Measurements from ENCODE around the gene SYT14. TPM values are rescaled to one million over a fixed set of nuclear protein-coding genes. Genes with fewer than 3 reads are reported as not detected.

The SYT14 gene
- polyA plus RNA-seq, 3 donors: not detected

GRCh38 chr1:209936125-209936524 lies 1.9 kb upstream of the SYT14 start:
- peaks cover 31 to 37% of the 10 kb centered on the region in 2 donors for H3K27me3 ChIP-seq (ENCODE audit: control insufficient read depth in 2 of 2, insufficient read depth in 2 of 2, low read length in 2 of 2)
- no peaks in the 10 kb centered on the region for H3K36me3 ChIP-seq (replicated peaks in 1 of 2; ENCODE audit: control insufficient read depth in 1 of 2, insufficient read depth in 2 of 2, low read length in 2 of 2)
- TF ChIP-seq CTCF (IDR thresholded peaks at IDR 0.05): no peak
- no peaks in the 10 kb centered on the region for H3K4me1 ChIP-seq (ENCODE audit: control insufficient read depth in 1 of 2, insufficient read depth in 2 of 2, low read length in 2 of 2)
- Mint-ChIP-seq H3K27ac (no peak overlapping the region), H3K27me3 (ENCODE audit: low read depth in 3 of 3) (peaks cover 27 to 50% (median 35%) of the 10 kb centered on the region in 3 donors), H3K9me3 (peaks cover 2 to 13% (median 9%) of the 10 kb centered on the region in 7 donors), H3K4me1 (peaks cover 4% of the 10 kb centered on the region), H3K36me3 (peaks cover 3 to 8% of the 10 kb centered on the region in 2 donors), H3K4me3 (no peak overlapping the region)
- intact Hi-C loops (cut with micrococcal nuclease): no loop called here
- H3K27ac ChIP-seq (ENCODE audit: low read depth in 1 of 2, low read length in 2 of 2): no peak overlapping the region
- H3K79me2 ChIP-seq (ENCODE audit: insufficient read depth, low read length): no peaks in the 10 kb centered on the region
- no peak for DNase-seq
- no peak overlapping the region for H2AFZ ChIP-seq (ENCODE audit: insufficient read depth, low read depth, low read length, poor library complexity, severe bottlenecking)
- H3K4me2 ChIP-seq (replicated peaks; ENCODE audit: extremely low read depth, low read length, poor library complexity, severe bottlenecking): no peak overlapping the region
- WGBS (ENCODE audit: insufficient coverage): 100% methylated on average over 4 of the region's 6 CpGs
- H3K9ac ChIP-seq (ENCODE audit: insufficient read depth, low read length, poor library complexity, severe bottlenecking): no peak overlapping the region
- no peaks in the 10 kb centered on the region for H4K20me1 ChIP-seq (ENCODE audit: insufficient read depth, low read length)
- H3K9me3 ChIP-seq (replicated peaks in 1 of 2; ENCODE audit: control insufficient read depth in 1 of 2, insufficient read depth in 1 of 2, low read length in 2 of 2): no peaks in the 10 kb centered on the region
- H3K4me3 ChIP-seq (replicated peaks in 1 of 3; ENCODE audit: low read depth in 2 of 3, low read length in 3 of 3): no peak overlapping the region

- Histone ChIP-seq H3K27ac (ENCODE audit: low read depth in 1 of 2, low read length in 2 of 2) (no peak overlapping the region), H3K36me3 (replicated peaks in 1 of 2; ENCODE audit: control insufficient read depth in 1 of 2, insufficient read depth in 2 of 2, low read length in 2 of 2) (no peaks in the 10 kb centered on the region), H3K9ac (ENCODE audit: insufficient read depth, low read length, poor library complexity, severe bottlenecking) (no peak overlapping the region), H3K79me2 (ENCODE audit: insufficient read depth, low read length) (no peaks in the 10 kb centered on the region), H3K27me3 (ENCODE audit: control insufficient read depth in 2 of 2, insufficient read depth in 2 of 2, low read length in 2 of 2) (peaks cover 0 to 4% of the 10 kb centered on the region in 2 donors), H3K4me3 (replicated peaks in 1 of 3; ENCODE audit: low read depth in 2 of 3, low read length in 3 of 3) (no peak overlapping the region), H3K9me3 (replicated peaks in 1 of 2; ENCODE audit: control insufficient read depth in 1 of 2, insufficient read depth in 1 of 2, low read length in 2 of 2) (no peaks in the 10 kb centered on the region), H3K4me1 (ENCODE audit: control insufficient read depth in 1 of 2, insufficient read depth in 2 of 2, low read length in 2 of 2) (no peaks in the 10 kb centered on the region), H2AFZ (ENCODE audit: insufficient read depth, low read depth, low read length, poor library complexity, severe bottlenecking) (no peak overlapping the region), H3K4me2 (replicated peaks; ENCODE audit: extremely low read depth, low read length, poor library complexity, severe bottlenecking) (no peak overlapping the region), H4K20me1 (ENCODE audit: insufficient read depth, low read length) (no peaks in the 10 kb centered on the region)
- intact Hi-C loops (cut with micrococcal nuclease): no loop called here
- H3K36me3 Mint-ChIP-seq: no peaks in the 10 kb centered on the region
- DNase-seq: no peak
- H3K4me3 Mint-ChIP-seq: no peak overlapping the region
- H3K27ac Mint-ChIP-seq: no peak overlapping the region
- WGBS (ENCODE audit: insufficient coverage): 94% methylated on average over 2 of the region's 2 CpGs
- no peaks in the 10 kb centered on the region for H3K4me1 Mint-ChIP-seq
- no peak for TF ChIP-seq CTCF (IDR thresholded peaks at IDR 0.05)
- peaks cover 1 to 10% (median 7%) of the 10 kb centered on the region in 3 donors for H3K27me3 Mint-ChIP-seq (ENCODE audit: low read depth in 3 of 3)
- H3K9me3 Mint-ChIP-seq: no peaks in the 10 kb centered on the region
Measured at GRCh38 chr1:209945377-209945776, 7.4 kb downstream of the SYT14 start.

Data from CD14-positive monocyte (primary cell).